ENCODE data around the gene ITPKA. TPM values are rescaled to one million over a fixed set of nuclear protein-coding genes. Genes with fewer than 3 reads are reported as not detected.
A peak's percentile ranks its signal among the peaks of the same experiment; 100 is the strongest.

ITPKA gene
- total and polyA plus RNA-seq, 2 of the 13 experiments (the other 11 are each of a cell fraction or from before 2014, with no cell fraction given), result 13.2 to 41.3 TPM

DNA sequence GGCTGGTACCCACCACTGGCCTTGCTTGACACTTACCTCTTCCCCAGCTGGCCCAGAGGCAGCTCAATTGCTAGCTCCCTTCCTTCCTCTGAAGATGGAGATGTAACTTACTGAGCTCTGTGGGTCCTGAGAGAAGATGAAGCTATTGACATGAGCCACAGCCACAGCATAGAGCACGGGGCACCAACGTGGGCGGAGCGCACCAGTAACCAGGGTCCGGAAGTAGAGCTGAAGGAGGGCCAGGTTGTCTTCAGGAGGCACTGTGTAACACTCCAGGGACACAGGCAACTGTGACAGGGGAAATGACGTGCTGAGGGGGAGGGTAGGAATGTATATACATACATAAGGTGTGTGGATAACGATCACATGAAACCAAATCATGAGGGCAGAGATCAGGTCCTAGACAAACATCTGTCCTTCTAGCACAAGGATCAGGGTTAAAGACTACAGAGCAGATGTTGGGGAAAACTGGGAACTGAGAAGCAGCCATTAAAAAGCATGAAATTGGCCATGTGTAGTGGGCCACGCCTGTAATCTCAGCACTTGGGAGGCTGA lies 24.3 kb downstream of the ITPKA start (continued):
- TF ChIP-seq, protein P1, sequence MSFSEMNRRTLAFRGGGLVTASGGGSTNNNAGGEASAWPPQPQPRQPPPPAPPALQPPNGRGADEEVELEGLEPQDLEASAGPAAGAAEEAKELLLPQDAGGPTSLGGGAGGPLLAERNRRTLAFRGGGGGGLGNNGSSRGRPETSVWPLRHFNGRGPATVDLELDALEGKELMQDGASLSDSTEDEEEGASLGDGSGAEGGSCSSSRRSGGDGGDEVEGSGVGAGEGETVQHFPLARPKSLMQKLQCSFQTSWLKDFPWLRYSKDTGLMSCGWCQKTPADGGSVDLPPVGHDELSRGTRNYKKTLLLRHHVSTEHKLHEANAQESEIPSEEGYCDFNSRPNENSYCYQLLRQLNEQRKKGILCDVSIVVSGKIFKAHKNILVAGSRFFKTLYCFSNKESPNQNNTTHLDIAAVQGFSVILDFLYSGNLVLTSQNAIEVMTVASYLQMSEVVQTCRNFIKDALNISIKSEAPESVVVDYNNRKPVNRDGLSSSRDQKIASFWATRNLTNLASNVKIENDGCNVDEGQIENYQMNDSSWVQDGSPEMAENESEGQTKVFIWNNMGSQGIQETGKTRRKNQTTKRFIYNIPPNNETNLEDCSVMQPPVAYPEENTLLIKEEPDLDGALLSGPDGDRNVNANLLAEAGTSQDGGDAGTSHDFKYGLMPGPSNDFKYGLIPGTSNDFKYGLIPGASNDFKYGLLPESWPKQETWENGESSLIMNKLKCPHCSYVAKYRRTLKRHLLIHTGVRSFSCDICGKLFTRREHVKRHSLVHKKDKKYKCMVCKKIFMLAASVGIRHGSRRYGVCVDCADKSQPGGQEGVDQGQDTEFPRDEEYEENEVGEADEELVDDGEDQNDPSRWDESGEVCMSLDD (CRISPR knock-in tag; IDR thresholded peaks at IDR 0.05; ENCODE audit: borderline replicate concordance), result no peak
- no peak for TF ChIP-seq TGIF2 (CRISPR knock-in tag; IDR thresholded peaks at IDR 0.05)
- no peak for TF ChIP-seq TAF1 (CRISPR knock-in tag; IDR thresholded peaks at IDR 0.05)
- no peak for TF ChIP-seq ZNF660 (CRISPR knock-in tag; IDR thresholded peaks at IDR 0.05; ENCODE audit: borderline replicate concordance, low read depth)
- no peak for TF ChIP-seq FOXM1 (CRISPR knock-in tag; IDR thresholded peaks at IDR 0.05)
- no peak for TF ChIP-seq TEAD2 (CRISPR knock-in tag; IDR thresholded peaks at IDR 0.05)
- no peak for TF ChIP-seq ZNF780A (CRISPR knock-in tag; IDR thresholded peaks at IDR 0.05)
- TF ChIP-seq GTF2F1 (IDR thresholded peaks at IDR 0.05; ENCODE audit: low read length), result no peak
- TF ChIP-seq ZBTB38 (CRISPR knock-in tag; IDR thresholded peaks at IDR 0.05), result 0 out of 2 replicates have a peak, but pooled peaks have one; percentile 12
- no peak for TF ChIP-seq MEIS1 (CRISPR knock-in tag; IDR thresholded peaks at IDR 0.05; ENCODE audit: borderline replicate concordance)
- no peak for TF ChIP-seq ARNT2 (CRISPR knock-in tag; IDR thresholded peaks at IDR 0.05; ENCODE audit: low read depth)
- no peak for TF ChIP-seq ZNF563 (CRISPR knock-in tag; IDR thresholded peaks at IDR 0.05)
- TF ChIP-seq, protein P2, sequence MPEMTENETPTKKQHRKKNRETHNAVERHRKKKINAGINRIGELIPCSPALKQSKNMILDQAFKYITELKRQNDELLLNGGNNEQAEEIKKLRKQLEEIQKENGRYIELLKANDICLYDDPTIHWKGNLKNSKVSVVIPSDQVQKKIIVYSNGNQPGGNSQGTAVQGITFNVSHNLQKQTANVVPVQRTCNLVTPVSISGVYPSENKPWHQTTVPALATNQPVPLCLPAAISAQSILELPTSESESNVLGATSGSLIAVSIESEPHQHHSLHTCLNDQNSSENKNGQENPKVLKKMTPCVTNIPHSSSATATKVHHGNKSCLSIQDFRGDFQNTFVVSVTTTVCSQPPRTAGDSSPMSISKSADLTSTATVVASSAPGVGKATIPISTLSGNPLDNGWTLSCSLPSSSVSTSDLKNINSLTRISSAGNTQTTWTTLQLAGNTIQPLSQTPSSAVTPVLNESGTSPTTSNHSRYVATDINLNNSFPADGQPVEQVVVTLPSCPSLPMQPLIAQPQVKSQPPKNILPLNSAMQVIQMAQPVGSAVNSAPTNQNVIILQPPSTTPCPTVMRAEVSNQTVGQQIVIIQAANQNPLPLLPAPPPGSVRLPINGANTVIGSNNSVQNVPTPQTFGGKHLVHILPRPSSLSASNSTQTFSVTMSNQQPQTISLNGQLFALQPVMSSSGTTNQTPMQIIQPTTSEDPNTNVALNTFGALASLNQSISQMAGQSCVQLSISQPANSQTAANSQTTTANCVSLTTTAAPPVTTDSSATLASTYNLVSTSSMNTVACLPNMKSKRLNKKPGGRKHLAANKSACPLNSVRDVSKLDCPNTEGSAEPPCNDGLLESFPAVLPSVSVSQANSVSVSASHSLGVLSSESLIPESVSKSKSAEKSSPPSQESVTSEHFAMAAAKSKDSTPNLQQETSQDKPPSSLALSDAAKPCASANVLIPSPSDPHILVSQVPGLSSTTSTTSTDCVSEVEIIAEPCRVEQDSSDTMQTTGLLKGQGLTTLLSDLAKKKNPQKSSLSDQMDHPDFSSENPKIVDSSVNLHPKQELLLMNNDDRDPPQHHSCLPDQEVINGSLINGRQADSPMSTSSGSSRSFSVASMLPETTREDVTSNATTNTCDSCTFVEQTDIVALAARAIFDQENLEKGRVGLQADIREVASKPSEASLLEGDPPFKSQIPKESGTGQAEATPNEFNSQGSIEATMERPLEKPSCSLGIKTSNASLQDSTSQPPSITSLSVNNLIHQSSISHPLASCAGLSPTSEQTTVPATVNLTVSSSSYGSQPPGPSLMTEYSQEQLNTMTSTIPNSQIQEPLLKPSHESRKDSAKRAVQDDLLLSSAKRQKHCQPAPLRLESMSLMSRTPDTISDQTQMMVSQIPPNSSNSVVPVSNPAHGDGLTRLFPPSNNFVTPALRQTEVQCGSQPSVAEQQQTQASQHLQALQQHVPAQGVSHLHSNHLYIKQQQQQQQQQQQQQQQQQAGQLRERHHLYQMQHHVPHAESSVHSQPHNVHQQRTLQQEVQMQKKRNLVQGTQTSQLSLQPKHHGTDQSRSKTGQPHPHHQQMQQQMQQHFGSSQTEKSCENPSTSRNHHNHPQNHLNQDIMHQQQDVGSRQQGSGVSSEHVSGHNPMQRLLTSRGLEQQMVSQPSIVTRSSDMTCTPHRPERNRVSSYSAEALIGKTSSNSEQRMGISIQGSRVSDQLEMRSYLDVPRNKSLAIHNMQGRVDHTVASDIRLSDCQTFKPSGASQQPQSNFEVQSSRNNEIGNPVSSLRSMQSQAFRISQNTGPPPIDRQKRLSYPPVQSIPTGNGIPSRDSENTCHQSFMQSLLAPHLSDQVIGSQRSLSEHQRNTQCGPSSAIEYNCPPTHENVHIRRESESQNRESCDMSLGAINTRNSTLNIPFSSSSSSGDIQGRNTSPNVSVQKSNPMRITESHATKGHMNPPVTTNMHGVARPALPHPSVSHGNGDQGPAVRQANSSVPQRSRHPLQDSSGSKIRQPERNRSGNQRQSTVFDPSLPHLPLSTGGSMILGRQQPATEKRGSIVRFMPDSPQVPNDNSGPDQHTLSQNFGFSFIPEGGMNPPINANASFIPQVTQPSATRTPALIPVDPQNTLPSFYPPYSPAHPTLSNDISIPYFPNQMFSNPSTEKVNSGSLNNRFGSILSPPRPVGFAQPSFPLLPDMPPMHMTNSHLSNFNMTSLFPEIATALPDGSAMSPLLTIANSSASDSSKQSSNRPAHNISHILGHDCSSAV (CRISPR knock-in tag; IDR thresholded peaks at IDR 0.05; ENCODE audit: borderline replicate concordance), result no peak
- no peak for TF ChIP-seq GATAD2A (CRISPR knock-in tag; IDR thresholded peaks at IDR 0.05)
- no peak for TF ChIP-seq MAFK (conservative IDR thresholded peaks at IDR 0.05 in 1 of 2, IDR thresholded peaks at IDR 0.05 in 1 of 2; ENCODE audit: low read length in 2 of 2)
- no peak for TF ChIP-seq JARID2 (CRISPR knock-in tag; IDR thresholded peaks at IDR 0.05; ENCODE audit: insufficient replicate concordance)
- TF ChIP-seq TEAD3 (CRISPR knock-in tag; optimal IDR thresholded peaks at IDR 0.05; ENCODE audit: borderline replicate concordance), result peak; percentile 82
- TF ChIP-seq RARG (CRISPR knock-in tag; IDR thresholded peaks at IDR 0.05; ENCODE audit: low read depth), result no peak
